ENCODE measurements around the gene LRTM2.

The LRTM2 gene

GRCh38 chr12:1820191-1820895 is at the start of gene LRTM2:
LRTM2 (plus strand) TSS chr12:1820565; CDS start chr12:1828149, 7,584 bp downstream.
- no peak for DNase-seq

- no peak for DNase-seq
These were observed 46.3 kb upstream of the LRTM2 start for GRCh38 chr12:1773937-1774655.

- no peak for DNase-seq
These were observed 44.0 kb upstream of the LRTM2 start for GRCh38 chr12:1776170-1776921.

GRCh38 chr12:1777798-1778197 is 42.6 kb upstream of the LRTM2 start:
- no peak for DNase-seq

- DNase-seq, result no peak
These were observed 41.5 kb upstream of the LRTM2 start for GRCh38 chr12:1778911-1779310.

- no peak for DNase-seq
These were observed 40.6 kb upstream of the LRTM2 start for GRCh38 chr12:1779783-1780182.

GRCh38 chr12:1781772-1782171 is 38.6 kb upstream of the LRTM2 start:
- no peak for DNase-seq

- no peak for DNase-seq
These were observed 38.1 kb upstream of the LRTM2 start for GRCh38 chr12:1782215-1782614.

GRCh38 chr12:1787714-1788113 is 32.7 kb upstream of the LRTM2 start:
- no peak for DNase-seq

- no peak for DNase-seq
These were observed 29.9 kb upstream of the LRTM2 start for GRCh38 chr12:1790444-1790843.

GRCh38 chr12:1791104-1791841 is 29.1 kb upstream of the LRTM2 start:
- DNase-seq, result peak; percentile 71

GRCh38 chr12:1792406-1792805 is 28.0 kb upstream of the LRTM2 start:
- DNase-seq, result no peak

GRCh38 chr12:1793426-1794210 is 26.7 kb upstream of the LRTM2 start:
- DNase-seq, result no peak

GRCh38 chr12:1794440-1795090 is 25.8 kb upstream of the LRTM2 start:
- DNase-seq, result no peak

GRCh38 chr12:1795221-1795784 is 25.1 kb upstream of the LRTM2 start:
- peak; percentile 22 for DNase-seq

- DNase-seq, result peak; percentile 94
These were observed 24.4 kb upstream of the LRTM2 start for GRCh38 chr12:1795785-1796514.

GRCh38 chr12:1796515-1797010 is 23.8 kb upstream of the LRTM2 start:
- DNase-seq, result peak; percentile 61

- DNase-seq, result peak; percentile 73
These were observed 23.1 kb upstream of the LRTM2 start for GRCh38 chr12:1797011-1797901.

GRCh38 chr12:1797991-1798640 is 22.2 kb upstream of the LRTM2 start:
- peak; percentile 24 for DNase-seq

Measured in stimulated activated CD8-positive, alpha-beta memory T cell treated with anti-CD3 and anti-CD28 coated beads, Interleukin-4, amount 100 ng/mL, for 48 hours (primary cell).